NT2/D1 (cell line): Measurements from ENCODE around the gene PIK3R3.

Experiments used
- YY1 ChIP-seq: IDR thresholded peaks from 2 replicates; pipeline ENCODE4 v1.6.1; 2011; ENCODE audit not compliant: insufficient read length, insufficient read depth
- ZNF274 ChIP-seq: IDR thresholded peaks from 2 replicates; pipeline ENCODE4 v1.6.1; 2011; ENCODE audit warnings: mild to moderate bottlenecking, low read depth, low read length

DNA sequence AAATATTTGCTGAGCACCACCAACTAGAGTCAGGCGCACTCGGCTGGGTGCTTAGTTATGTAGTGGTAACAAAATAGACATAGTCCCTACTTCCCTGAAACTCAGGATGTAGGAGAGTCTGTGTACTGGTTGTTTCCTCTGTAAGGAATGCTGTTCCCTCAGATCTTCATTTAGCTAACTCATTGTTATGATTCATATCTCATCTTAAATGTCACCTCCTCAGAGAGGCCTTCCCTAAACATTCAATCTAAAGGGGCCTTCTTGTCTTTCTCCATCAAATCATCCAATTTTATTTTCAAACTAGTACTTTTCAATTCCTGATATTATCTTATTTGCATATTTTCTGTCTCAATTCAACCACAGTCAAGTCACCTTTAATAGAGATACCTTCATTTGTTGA lies 132.9 kb downstream of the PIK3R3 start:
- no peak for TF ChIP-seq ZNF274
- TF ChIP-seq YY1 = no peak
